Measurements from ENCODE around the gene DISC1.
"Not testable (repeated sequence)": the region's sequence is repeated elsewhere in the genome, so short reads cannot be mapped to it uniquely, and the experiment has no call there.

DISC1 gene

DNA sequence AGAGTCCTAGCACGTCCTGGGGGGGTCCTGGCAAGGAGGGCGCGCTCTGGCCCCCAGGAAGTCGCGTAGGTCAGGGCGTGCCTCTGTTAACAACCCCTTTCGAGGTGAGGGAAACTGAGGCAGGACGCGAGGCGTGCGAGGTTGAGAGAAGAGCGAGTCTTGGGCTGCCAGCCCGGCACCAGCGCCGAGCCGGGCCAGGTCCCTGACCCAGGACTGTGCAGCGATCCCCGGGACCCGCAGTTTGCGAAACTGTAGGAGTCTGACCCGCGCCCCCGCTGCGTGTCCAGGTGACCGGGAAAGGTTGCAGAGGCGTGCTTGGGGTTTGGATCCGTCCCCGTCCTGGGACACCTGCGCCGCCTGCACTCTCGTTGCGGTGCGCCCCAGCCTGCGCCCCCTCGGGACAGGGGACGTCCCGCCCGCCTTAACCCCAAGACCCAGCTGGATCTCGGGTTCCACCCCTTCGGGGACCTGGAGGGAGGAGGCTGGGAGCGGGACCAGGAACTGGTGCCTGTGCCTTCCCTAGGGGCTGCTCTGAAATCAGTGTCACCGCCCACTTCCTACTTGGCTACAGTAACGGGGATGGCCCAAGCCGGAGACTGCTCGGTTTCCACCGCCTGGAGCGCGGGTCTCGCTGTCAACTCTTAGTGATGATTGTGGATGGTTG lies 493 bp downstream of the DISC1 start:
- Histone ChIP-seq H3K36me3 (ENCODE audit: control insufficient read depth, insufficient read depth, low read length, severe bottlenecking) (no peaks in the 10 kb centered on the region), H3K27me3 (replicated peaks; ENCODE audit: control insufficient read depth, insufficient read depth, low read length) (peaks cover 5% of the 10 kb centered on the region), H3K9me3 (ENCODE audit: control insufficient read depth, low read length) (no peaks in the 10 kb centered on the region), H3K4me3 (ENCODE audit: low read length) (peak overlapping the region; percentile 88), H3K9ac (ENCODE audit: low read length) (peak overlapping the region; percentile 86), H3K4me1 (ENCODE audit: control insufficient read depth, insufficient read depth, low read length) (no peaks in the 10 kb centered on the region)
- DNase-seq (ENCODE audit: low read depth) = peak; percentile 62

DNA sequence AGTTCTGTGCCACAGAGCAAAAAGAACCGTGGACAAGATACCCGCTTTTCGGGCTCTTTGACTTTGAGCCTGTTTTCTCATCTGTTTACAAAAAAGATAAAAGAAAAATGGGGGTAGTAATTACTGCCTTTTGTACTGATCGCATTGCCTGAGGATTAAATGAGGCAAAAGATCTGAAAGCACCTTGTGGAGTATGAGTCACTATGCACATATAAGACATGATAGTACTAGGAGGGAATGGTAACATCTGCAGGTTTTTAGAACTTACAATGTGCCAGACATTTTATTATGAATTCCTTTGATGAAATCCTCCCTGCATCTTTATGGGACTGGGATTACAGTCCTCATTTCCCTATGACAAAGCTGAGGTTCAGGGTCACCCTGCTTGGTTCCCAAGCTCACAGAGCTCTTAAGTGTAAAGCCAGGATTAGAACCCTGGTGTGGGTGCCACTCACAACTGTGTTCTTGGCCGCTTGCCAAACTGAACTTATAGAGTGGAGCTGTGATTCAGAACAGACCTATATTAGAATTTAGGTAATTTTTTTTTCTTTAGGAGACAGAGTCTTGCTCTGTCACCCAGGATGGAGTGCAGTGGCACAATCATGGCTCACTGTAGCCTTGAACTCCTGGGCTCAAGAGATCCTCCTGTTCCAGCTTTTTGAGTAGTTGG lies 1.8 kb downstream of the DISC1 start:
- H3K4me1 ChIP-seq (ENCODE audit: control insufficient read depth, insufficient read depth, low read length) = no peaks in the 10 kb centered on the region
- no peaks in the 10 kb centered on the region for H3K9me3 ChIP-seq (ENCODE audit: control insufficient read depth, low read length)
- no peak overlapping the region for H3K4me3 ChIP-seq (ENCODE audit: low read length)
- DNase-seq (ENCODE audit: low read depth) = peak; percentile 35
- no peaks in the 10 kb centered on the region for H3K36me3 ChIP-seq (ENCODE audit: control insufficient read depth, insufficient read depth, low read length, severe bottlenecking)
- no peak overlapping the region for H3K9ac ChIP-seq (ENCODE audit: low read length)
- peaks cover 4% of the 10 kb centered on the region for H3K27me3 ChIP-seq (replicated peaks; ENCODE audit: control insufficient read depth, insufficient read depth, low read length)

DNA sequence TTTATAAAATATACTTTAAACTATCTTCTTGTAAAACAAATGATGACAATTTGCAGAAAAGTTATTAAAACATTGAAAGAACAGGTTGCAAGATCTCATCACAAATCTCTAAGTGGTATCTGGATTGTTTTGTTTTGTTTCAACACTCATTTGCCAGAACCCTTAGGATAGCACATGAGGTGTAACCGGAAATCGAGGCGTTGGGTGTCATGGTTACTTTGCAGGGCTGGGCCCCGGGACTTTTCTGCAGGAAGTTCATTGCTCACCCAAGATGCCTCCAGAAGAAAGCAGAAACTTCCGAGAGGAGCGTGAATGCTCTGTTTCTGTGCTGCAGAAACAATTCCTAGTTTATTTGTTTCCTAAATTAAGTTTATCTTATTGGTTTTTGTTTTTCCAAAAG lies 2.5 kb downstream of the DISC1 start:
- Histone ChIP-seq H3K4me1 (ENCODE audit: control insufficient read depth, insufficient read depth, low read length) (no peaks in the 10 kb centered on the region), H3K4me3 (ENCODE audit: low read length) (no peak overlapping the region), H3K9me3 (ENCODE audit: control insufficient read depth, low read length) (no peaks in the 10 kb centered on the region), H3K9ac (ENCODE audit: low read length) (no peak overlapping the region), H3K36me3 (ENCODE audit: control insufficient read depth, insufficient read depth, low read length, severe bottlenecking) (no peaks in the 10 kb centered on the region), H3K27me3 (replicated peaks; ENCODE audit: control insufficient read depth, insufficient read depth, low read length) (no peaks in the 10 kb centered on the region)
- no peak for DNase-seq (ENCODE audit: low read depth)

DNA sequence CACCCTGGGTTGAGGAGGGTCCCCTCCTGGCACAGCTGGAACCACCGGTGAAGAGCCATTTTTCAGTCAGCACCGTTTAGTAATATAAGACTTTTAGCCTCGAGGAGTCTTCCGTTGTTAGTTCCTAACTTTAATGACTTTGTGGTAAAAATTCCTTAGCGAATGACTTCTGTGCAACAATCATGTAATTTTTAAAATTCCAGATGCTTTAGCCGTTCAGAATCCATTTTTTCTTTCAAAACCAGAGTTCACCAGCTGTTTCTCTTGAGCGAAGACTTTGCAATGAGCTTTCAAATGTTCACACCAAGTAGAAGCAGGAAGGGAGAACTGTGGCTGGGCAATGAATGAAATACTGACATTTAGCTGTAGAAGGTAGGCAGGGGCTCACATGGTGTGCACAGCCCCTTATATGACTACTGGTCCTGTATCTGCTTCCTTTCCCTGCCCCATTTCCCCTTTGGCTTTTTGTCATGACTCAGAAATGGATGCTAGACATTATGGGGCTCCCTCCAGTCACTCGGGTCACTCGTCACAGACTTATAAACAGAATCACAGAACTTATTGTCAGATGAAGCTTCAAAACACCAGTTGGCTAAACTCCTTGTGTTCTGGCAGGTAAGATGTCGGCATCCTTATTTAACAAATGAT lies 4.1 kb downstream of the DISC1 start:
- Histone ChIP-seq H3K36me3 (ENCODE audit: control insufficient read depth, insufficient read depth, low read length, severe bottlenecking) (no peaks in the 10 kb centered on the region), H3K27me3 (replicated peaks; ENCODE audit: control insufficient read depth, insufficient read depth, low read length) (no peaks in the 10 kb centered on the region), H3K9me3 (ENCODE audit: control insufficient read depth, low read length) (no peaks in the 10 kb centered on the region), H3K4me3 (ENCODE audit: low read length) (no peak overlapping the region), H3K9ac (ENCODE audit: low read length) (no peak overlapping the region), H3K4me1 (ENCODE audit: control insufficient read depth, insufficient read depth, low read length) (no peaks in the 10 kb centered on the region)
- peak; percentile 80 for DNase-seq (ENCODE audit: low read depth)

DNA sequence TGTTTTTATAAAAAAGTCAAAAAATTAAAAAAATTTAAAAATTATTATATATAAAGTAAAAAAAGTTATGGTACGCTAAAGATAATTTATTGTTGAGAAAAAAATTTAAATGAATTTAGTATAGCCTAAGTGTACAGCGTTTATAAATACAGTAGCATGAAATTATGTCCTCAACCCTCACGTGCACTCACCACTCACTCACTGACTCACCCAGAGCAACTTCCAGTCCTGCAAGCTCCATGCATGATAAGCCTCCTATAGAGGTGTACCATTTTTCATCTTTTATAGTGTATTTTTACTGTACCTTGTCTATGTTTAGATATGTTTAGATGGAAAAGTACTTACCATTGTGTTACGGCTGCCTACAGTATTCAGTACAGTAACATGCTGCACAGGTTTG lies 5.1 kb downstream of the DISC1 start:
- Histone ChIP-seq H3K9ac (ENCODE audit: low read length) (no peak overlapping the region), H3K36me3 (ENCODE audit: control insufficient read depth, insufficient read depth, low read length, severe bottlenecking) (no peaks in the 10 kb centered on the region), H3K27me3 (replicated peaks; ENCODE audit: control insufficient read depth, insufficient read depth, low read length) (no peaks in the 10 kb centered on the region), H3K4me1 (ENCODE audit: control insufficient read depth, insufficient read depth, low read length) (no peaks in the 10 kb centered on the region), H3K4me3 (ENCODE audit: low read length) (no peak overlapping the region), H3K9me3 (ENCODE audit: control insufficient read depth, low read length) (no peaks in the 10 kb centered on the region)
- no peak for DNase-seq (ENCODE audit: low read depth)

DNA sequence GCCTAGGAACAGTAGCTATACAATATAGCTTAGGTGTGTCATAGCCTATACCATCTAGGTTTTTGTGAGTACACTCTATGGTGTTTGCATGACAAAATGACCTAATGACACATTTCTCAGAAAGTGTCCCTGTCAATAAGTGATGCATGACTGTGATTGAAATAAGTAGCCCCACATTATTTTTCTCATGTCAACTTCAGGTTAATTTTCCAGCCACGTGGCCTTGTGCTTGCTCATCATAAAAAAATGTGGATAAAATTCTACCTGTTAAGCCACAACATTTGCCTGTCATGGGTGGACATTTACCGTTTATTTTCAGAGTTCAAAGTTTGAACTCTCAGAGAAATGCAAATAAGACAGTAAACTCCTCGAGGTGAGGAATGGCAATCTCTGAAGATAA lies 5.5 kb downstream of the DISC1 start:
- Histone ChIP-seq H3K4me1 (ENCODE audit: control insufficient read depth, insufficient read depth, low read length) (no peaks in the 10 kb centered on the region), H3K27me3 (replicated peaks; ENCODE audit: control insufficient read depth, insufficient read depth, low read length) (no peaks in the 10 kb centered on the region), H3K9ac (ENCODE audit: low read length) (no peak overlapping the region)

DNA sequence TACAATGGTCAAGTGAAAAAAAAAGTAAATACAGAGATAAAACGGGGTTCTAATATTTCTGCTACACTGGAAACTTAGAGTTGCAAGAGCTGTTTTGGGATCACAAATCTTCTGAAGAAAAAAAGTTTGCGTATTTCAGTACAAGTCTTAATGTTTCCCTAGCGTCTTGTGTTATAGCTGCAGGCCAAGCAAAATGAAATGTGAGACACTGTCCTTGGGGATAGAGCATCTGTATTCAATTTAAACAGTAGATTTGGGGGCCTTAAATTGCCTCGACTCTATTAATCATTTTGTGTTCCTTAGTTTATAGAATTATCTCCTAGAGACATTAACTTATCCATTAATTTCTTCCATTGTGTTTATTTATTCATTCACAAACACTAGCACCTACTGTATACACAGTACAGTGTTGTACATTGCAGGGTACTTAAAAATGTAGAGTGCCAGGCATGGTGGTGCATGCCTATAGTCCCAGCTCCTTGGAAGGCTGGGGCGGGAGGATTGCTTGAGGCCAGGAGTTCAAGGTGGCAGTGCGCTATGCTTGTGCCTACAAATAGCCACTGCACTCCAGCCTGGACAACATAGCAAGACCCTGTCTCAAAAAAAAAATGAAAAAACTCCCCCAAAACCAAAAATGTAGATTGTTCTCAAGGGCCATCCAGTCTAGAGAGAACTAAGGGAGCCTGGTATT lies 7.9 kb downstream of the DISC1 start:
- Histone ChIP-seq H3K9me3 (ENCODE audit: control insufficient read depth, low read length) (no peaks in the 10 kb centered on the region), H3K9ac (ENCODE audit: low read length) (no peak overlapping the region), H3K36me3 (ENCODE audit: control insufficient read depth, insufficient read depth, low read length, severe bottlenecking) (no peaks in the 10 kb centered on the region), H3K4me1 (ENCODE audit: control insufficient read depth, insufficient read depth, low read length) (no peaks in the 10 kb centered on the region), H3K4me3 (ENCODE audit: low read length) (no peak overlapping the region), H3K27me3 (replicated peaks; ENCODE audit: control insufficient read depth, insufficient read depth, low read length) (no peaks in the 10 kb centered on the region)
- DNase-seq (ENCODE audit: low read depth) = no peak

More for the DNA sequence above, 5.5 kb downstream of the DISC1 start:
- no peaks in the 10 kb centered on the region for H3K36me3 ChIP-seq (ENCODE audit: control insufficient read depth, insufficient read depth, low read length, severe bottlenecking)
- DNase-seq (ENCODE audit: low read depth) = no peak
- H3K9me3 ChIP-seq (ENCODE audit: control insufficient read depth, low read length) = no peaks in the 10 kb centered on the region
- H3K4me3 ChIP-seq (ENCODE audit: low read length) = no peak overlapping the region

DNA sequence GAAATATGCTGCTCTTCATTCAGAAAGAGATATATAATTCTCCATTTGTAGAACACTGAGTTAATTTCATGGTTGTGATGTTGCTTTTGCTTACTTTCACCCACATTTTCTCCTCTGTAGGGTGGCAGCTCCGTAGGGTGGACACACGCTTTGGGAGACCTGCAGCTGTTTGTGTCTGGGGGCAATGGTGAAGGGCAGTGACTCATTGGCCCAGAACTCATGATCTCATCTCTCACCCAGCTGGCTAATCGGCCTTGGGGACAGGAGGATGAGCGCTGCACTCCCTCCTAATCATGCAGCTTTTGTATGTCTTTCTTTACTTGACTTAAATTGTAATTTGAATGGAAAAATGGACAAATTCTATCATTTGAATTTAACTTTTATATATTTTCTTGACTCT lies 9.6 kb downstream of the DISC1 start:
- H3K4me3 ChIP-seq (ENCODE audit: low read length) = no peak overlapping the region
- H3K9ac ChIP-seq (ENCODE audit: low read length) = no peak overlapping the region
- no peaks in the 10 kb centered on the region for H3K9me3 ChIP-seq (ENCODE audit: control insufficient read depth, low read length)
- H3K27me3 ChIP-seq (replicated peaks; ENCODE audit: control insufficient read depth, insufficient read depth, low read length) = no peaks in the 10 kb centered on the region
- DNase-seq (ENCODE audit: low read depth) = peak; percentile 67
- no peaks in the 10 kb centered on the region for H3K4me1 ChIP-seq (ENCODE audit: control insufficient read depth, insufficient read depth, low read length)
- no peaks in the 10 kb centered on the region for H3K36me3 ChIP-seq (ENCODE audit: control insufficient read depth, insufficient read depth, low read length, severe bottlenecking)

DNA sequence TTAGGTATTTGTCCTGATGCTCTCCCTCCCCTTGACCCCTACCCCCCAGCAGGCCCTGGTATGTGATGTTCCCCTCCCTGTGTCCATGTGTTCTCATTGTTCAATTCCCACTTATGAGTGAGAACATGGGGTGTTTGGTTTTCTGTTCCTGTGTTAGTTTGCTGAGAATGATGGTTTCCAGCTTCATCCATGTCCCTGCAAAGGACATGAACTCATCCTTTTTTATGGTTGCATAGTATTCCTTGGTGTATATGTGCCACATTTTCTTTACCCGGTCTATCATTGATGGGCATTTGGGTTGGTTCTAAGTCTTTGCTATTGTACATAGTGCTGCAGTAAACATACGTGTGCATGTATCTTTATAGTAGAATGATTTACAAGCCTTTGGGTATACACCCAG lies 10.3 kb downstream of the DISC1 start:
- not testable (repeated sequence) for H3K4me1 ChIP-seq (ENCODE audit: control insufficient read depth, insufficient read depth, low read length); H3K9ac ChIP-seq (ENCODE audit: low read length); H3K4me3 ChIP-seq (ENCODE audit: low read length); H3K27me3 ChIP-seq (replicated peaks; ENCODE audit: control insufficient read depth, insufficient read depth, low read length); DNase-seq (ENCODE audit: low read depth); H3K36me3 ChIP-seq (ENCODE audit: control insufficient read depth, insufficient read depth, low read length, severe bottlenecking); H3K9me3 ChIP-seq (ENCODE audit: control insufficient read depth, low read length)

DNA sequence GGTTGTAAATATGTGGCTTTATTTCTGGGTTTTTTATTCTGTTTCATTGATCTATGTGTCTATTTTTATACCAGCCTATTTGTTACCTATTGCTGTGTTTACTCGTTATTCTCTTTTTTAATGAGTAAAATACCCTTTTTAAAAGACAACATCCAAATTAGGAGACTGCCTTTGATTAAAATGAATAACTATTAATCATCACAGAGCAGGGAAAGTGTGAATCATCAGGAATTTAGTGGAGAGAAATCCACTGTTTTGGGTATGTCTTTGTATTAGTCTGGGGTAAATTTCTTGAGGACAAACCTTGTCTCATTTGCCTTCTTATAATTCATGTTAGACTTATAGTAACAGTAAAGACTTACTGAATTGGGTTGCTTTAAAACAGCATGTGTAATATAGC lies 12.1 kb downstream of the DISC1 start:
- H3K4me1 ChIP-seq (ENCODE audit: control insufficient read depth, insufficient read depth, low read length) = no peaks in the 10 kb centered on the region
- no peaks in the 10 kb centered on the region for H3K36me3 ChIP-seq (ENCODE audit: control insufficient read depth, insufficient read depth, low read length, severe bottlenecking)
- H3K9me3 ChIP-seq (ENCODE audit: control insufficient read depth, low read length) = no peaks in the 10 kb centered on the region
- no peak for DNase-seq (ENCODE audit: low read depth)
- H3K27me3 ChIP-seq (replicated peaks; ENCODE audit: control insufficient read depth, insufficient read depth, low read length) = no peaks in the 10 kb centered on the region
- H3K4me3 ChIP-seq (ENCODE audit: low read length) = no peak overlapping the region
- H3K9ac ChIP-seq (ENCODE audit: low read length) = no peak overlapping the region

DNA sequence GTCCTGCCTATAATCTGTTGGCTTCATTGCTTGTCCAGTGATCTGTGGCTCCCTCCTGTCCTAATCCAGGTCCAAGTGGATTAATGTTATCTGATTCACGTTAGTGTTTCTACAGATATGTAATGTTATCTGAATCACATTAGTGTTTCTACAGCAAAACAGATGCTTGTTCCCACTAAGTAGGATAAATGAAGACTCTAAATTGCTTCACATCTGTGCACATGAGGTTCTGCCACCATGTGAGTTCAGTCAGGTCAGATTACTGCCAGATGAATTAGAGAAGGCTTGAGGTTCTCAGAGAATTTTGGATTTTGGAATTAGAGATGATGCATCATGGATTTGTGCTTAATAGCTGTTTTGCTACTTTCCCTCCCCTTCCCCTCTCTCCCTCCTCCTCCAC lies 13.2 kb downstream of the DISC1 start:
- no peaks in the 10 kb centered on the region for H3K4me1 ChIP-seq (ENCODE audit: control insufficient read depth, insufficient read depth, low read length)
- no peaks in the 10 kb centered on the region for H3K9me3 ChIP-seq (ENCODE audit: control insufficient read depth, low read length)
- no peak overlapping the region for H3K4me3 ChIP-seq (ENCODE audit: low read length)
- H3K36me3 ChIP-seq (ENCODE audit: control insufficient read depth, insufficient read depth, low read length, severe bottlenecking) = no peaks in the 10 kb centered on the region
- no peak for DNase-seq (ENCODE audit: low read depth)
- H3K27me3 ChIP-seq (replicated peaks; ENCODE audit: control insufficient read depth, insufficient read depth, low read length) = no peaks in the 10 kb centered on the region
- no peak overlapping the region for H3K9ac ChIP-seq (ENCODE audit: low read length)
